A549 (cell line): ENCODE results near the gene SNX30. TPM values are rescaled to one million over a fixed set of nuclear protein-coding genes. Genes with fewer than 3 reads are reported as not detected.

ENCODE experiments used
- ATAC-seq, 2 experiments: fragments of 200-7000 bp in 1 of 2; fragments of >200 bp in 1 of 2; cut with Nextera tagmentation in 1 of 2; cut with Tn5 transposase in 1 of 2; 3 replicates each; pipeline versions ENCODE4 v1.8.0 to v1.9.1; 2018 to 2020; ENCODE audit warnings: mild to moderate bottlenecking in 1 of 2, moderate library complexity in 1 of 2
- CTCF ChIA-PET: fragments of 300-600 bp; sonication (Branson Sonifier 250); formaldehyde crosslinking; extraction: SDS; loops from one replicate; lab custom pipeline; 2021; ENCODE audit warnings: antibody characterized with exemption, inconsistent platforms; lab: Yijun Ruan, JAX
- POLR2A ChIA-PET: fragments of 350-600 bp; formaldehyde crosslinking; extraction: SDS; loops from one replicate; lab custom pipeline; 2021; ENCODE audit warnings: antibody characterized with exemption, inconsistent platforms; lab: Yijun Ruan, JAX
- DNase-seq, 2 experiments: peaks; one replicate each; pipeline versions ENCODE4 v3.0.0 to v3.0.0-alpha.2; 2011 to 2016; ENCODE audit warnings: low read depth in 1 of 2, low spot score in 1 of 2
- FAIRE-seq: peaks from 2 replicates; lab custom pipeline; 2011; peaks lifted over from hg19 to GRCh38; lab: Jason Lieb, UNC
- H3K27ac ChIP-seq, 2 experiments: fragments of >200 bp; sonication (Bioruptor Twin); formaldehyde crosslinking; 3 replicates each; pipeline ENCODE4 v1.5.1; 2016 to 2017
- H3K4me1 ChIP-seq: fragments of >200 bp; sonication (Bioruptor Twin); formaldehyde crosslinking; 3 replicates; pipeline ENCODE4 v1.6.1; 2016
- H3K4me2 ChIP-seq: fragments of >200 bp; sonication (Bioruptor Twin); formaldehyde crosslinking; 3 replicates; pipeline ENCODE4 v1.6.1; 2016
- H3K4me3 ChIP-seq: fragments of >200 bp; sonication (Bioruptor Twin); formaldehyde crosslinking; 3 replicates; pipeline ENCODE4 v1.5.1; 2016
- H3K9me3 ChIP-seq: fragments of >200 bp; sonication (Bioruptor Twin); formaldehyde crosslinking; 3 replicates; pipeline ENCODE4 v1.6.1; 2016
- CTCF ChIP-seq: fragments of >200 bp; sonication (Bioruptor Twin); formaldehyde crosslinking; IDR thresholded peaks from 3 replicates; pipeline ENCODE4 v1.5.1; 2016
- ELK1 ChIP-seq: fragments of 150-350 bp; IDR thresholded peaks from 2 replicates; pipeline ENCODE4 v1.6.1; 2014; ENCODE audit warnings: low read depth, mild to moderate bottlenecking, low read length
- ESRRA ChIP-seq: fragments of 150-350 bp; IDR thresholded peaks from 2 replicates; pipeline ENCODE4 v1.6.1; 2014; ENCODE audit warnings: mild to moderate bottlenecking, low read length, borderline replicate concordance
- GATA3 ChIP-seq: IDR thresholded peaks from 2 replicates; pipeline ENCODE4 v1.6.1; 2012; ENCODE audit warnings: borderline replicate concordance
- KDM5A ChIP-seq: fragments of 200-600 bp; sonication (generic); IDR thresholded peaks from 2 replicates; pipeline ENCODE4 v1.6.1; 2016; ENCODE audit warnings: antibody characterized with exemption, mild to moderate bottlenecking
- NFE2L2 ChIP-seq: fragments of 150-350 bp; conservative IDR thresholded peaks from 2 replicates; pipeline ENCODE4 v1.6.1; 2014; ENCODE audit warnings: low read length
- POLR2AphosphoS2 ChIP-seq: conservative IDR thresholded peaks from 2 replicates; pipeline ENCODE4 v1.6.1; 2012; ENCODE audit warnings: low read length, improper control_type of control experiment, inconsistent platforms
- RAD21 ChIP-seq, 2 experiments: fragments of >200 bp in 1 of 2; sonication (Bioruptor Twin) in 1 of 2; formaldehyde crosslinking in 1 of 2; IDR thresholded peaks in 1 of 2; conservative IDR thresholded peaks in 1 of 2; 2 replicates in 1 of 2; 3 replicates in 1 of 2; pipeline ENCODE4 v1.6.1; 2012 to 2018; ENCODE audit warnings: inconsistent platforms in 1 of 2
- RARB ChIP-seq: fragments of 250-450 bp; sonication (Bioruptor Pico); IDR thresholded peaks from 2 replicates; pipeline ENCODE4 v1.8.0; 2021; ENCODE audit warnings: mild to moderate bottlenecking, moderate library complexity
- RFX5 ChIP-seq: fragments of 450-650 bp; IDR thresholded peaks from 2 replicates; pipeline ENCODE4 v1.7.1; 2014; ENCODE audit warnings: antibody characterized with exemption, mild to moderate bottlenecking, moderate library complexity
- RNF2 ChIP-seq: fragments of 200-600 bp; sonication (generic); IDR thresholded peaks from 2 replicates; pipeline ENCODE4 v1.6.1; 2016; ENCODE audit warnings: low read depth, mild to moderate bottlenecking, antibody characterized with exemption, moderate library complexity, borderline replicate concordance
- SMC3 ChIP-seq: fragments of >200 bp; sonication (Bioruptor Twin); formaldehyde crosslinking; IDR thresholded peaks from 3 replicates; pipeline ENCODE4 v1.6.1; 2018; ENCODE audit warnings: inconsistent platforms
- ZC3H11A ChIP-seq: fragments of 450-650 bp; IDR thresholded peaks from 2 replicates; pipeline ENCODE4 v1.6.1; 2014; ENCODE audit warnings: antibody characterized with exemption, mild to moderate bottlenecking
- ZSCAN20 ChIP-seq: fragments of 250-450 bp; sonication (Bioruptor Pico); IDR thresholded peaks from 2 replicates; pipeline ENCODE4 v1.8.0; 2022; ENCODE audit warnings: mild to moderate bottlenecking, moderate library complexity
- whole genome bisulfite sequencing: methylation state at CpG from one replicate; pipeline ENCODE4 v1.1.6; 2017; ENCODE audit errors: missing lambda C conversion rate; 5-methylcytosine and 5-hydroxymethylcytosine counted together
- polyA plus RNA-seq, 4 experiments: library from polyadenylated mRNA; depleted of rRNA in 3 of 4; stranded (reverse); fragments of >200 nt; fragmentation: RNase III in 1 of 4; extraction: RNeasy Plus Mini Kit Qiagen cat#74134 plus additional on column Dnase treatment in 1 of 4; gene quantifications; 2 replicates in 3 of 4; 3 replicates in 1 of 4; pipeline ENCODE4 v1.2.3, GENCODE V29; 2011 to 2017
- TF ChIP-seq, protein P1 (sequence below): fragments of >200 bp; sonication (Bioruptor Twin); formaldehyde crosslinking; IDR thresholded peaks from 3 replicates; pipeline ENCODE4 v1.6.1; 2016
- TF ChIP-seq, protein P2 (sequence below): IDR thresholded peaks from 2 replicates; pipeline ENCODE4 v1.6.1; 2012; ENCODE audit warnings: low read depth, borderline replicate concordance

The SNX30 gene
- polyA plus RNA-seq, 2 of the 4 experiments (the other 2 are of a cell fraction) = 3.1 to 3.6 TPM

GRCh38 chr9:112703304-112703703, 47.3 kb upstream of the SNX30 start:
- ChIA-PET CTCF (no interaction called here), POLR2A (no interaction called here)
- no peak for DNase-seq
- no peak overlapping the region for H3K4me2 ChIP-seq
- no peak for TF ChIP-seq RNF2
- TF ChIP-seq KDM5A = no peak
- no peak for ATAC-seq
- no peak overlapping the region for H3K4me3 ChIP-seq
- H3K27ac ChIP-seq = no peak overlapping the region
- no peaks in the 10 kb centered on the region for H3K4me1 ChIP-seq
- no peak for FAIRE-seq
- WGBS = 69% methylated on average over 2 of the region's 2 CpGs
- no peaks in the 10 kb centered on the region for H3K9me3 ChIP-seq

GRCh38 chr9:112705768-112706427, 44.7 kb upstream of the SNX30 start:
- H3K9me3 ChIP-seq = no peaks in the 10 kb centered on the region
- ChIA-PET CTCF (interaction anchor here (1.0 to 2.3 kb wide), 7 partner anchors 8 to 608 kb away, joined by 3 to 9 read pairs (median 3); no protein-coding TSS in a partner anchor), POLR2A (no interaction called here)
- H3K4me3 ChIP-seq = no peak overlapping the region
- no peaks in the 10 kb centered on the region for H3K4me1 ChIP-seq
- no peak for TF ChIP-seq POLR2AphosphoS2
- TF ChIP-seq ZC3H11A = no peak
- peak; percentile 37; the same call in 1 of the 3 replicates for TF ChIP-seq SMC3
- peak; percentile 44 to 54; a peak in 4 of 5 replicates for TF ChIP-seq RAD21 (conservative IDR thresholded peaks at IDR 0.05 in 1 of 2, IDR thresholded peaks at IDR 0.05 in 1 of 2)
- peak; percentile 44 for TF ChIP-seq CTCF
- no peak overlapping the region for H3K27ac ChIP-seq
- peak; percentile 82 to 87 for ATAC-seq
- H3K4me2 ChIP-seq = no peak overlapping the region
- 60% methylated on average over 6 of the region's 6 CpGs for WGBS
- peak in 1 of 2 experiments; percentile 48 for DNase-seq
- peak; percentile 59 for FAIRE-seq

GRCh38 chr9:112711050-112711689, 39.4 kb upstream of the SNX30 start:
- H3K9me3 ChIP-seq = peaks cover 4% of the 10 kb centered on the region; the same call in 1 of the 3 replicates
- no peak overlapping the region for H3K27ac ChIP-seq
- WGBS = 75% methylated on average over 7 of the region's 7 CpGs
- H3K4me3 ChIP-seq = no peak overlapping the region
- TF ChIP-seq RFX5 = no peak
- peak; percentile 55 for TF ChIP-seq CTCF
- TF ChIP-seq SMC3 = peak; percentile 46; the same call in 2 of the 3 replicates
- TF ChIP-seq RAD21 (conservative IDR thresholded peaks at IDR 0.05 in 1 of 2, IDR thresholded peaks at IDR 0.05 in 1 of 2) = peak; percentile 55 to 58
- TF ChIP-seq, all 56 proteins: peak for 3
- POLR2A ChIA-PET = no interaction called here
- CTCF ChIA-PET = interaction anchor here (0.6 to 2.1 kb wide), 18 partner anchors 10 to 946 kb away, joined by 3 to 10 read pairs (median 4); no protein-coding TSS in a partner anchor
- DNase-seq (peak in 1 of 2 experiments; percentile 42), ATAC-seq (peak in 1 of 2 experiments; percentile 67; a peak in 3 of 6 replicates), FAIRE-seq (no peak)
- no peaks in the 10 kb centered on the region for H3K4me1 ChIP-seq
- H3K4me2 ChIP-seq = no peak overlapping the region

DNA sequence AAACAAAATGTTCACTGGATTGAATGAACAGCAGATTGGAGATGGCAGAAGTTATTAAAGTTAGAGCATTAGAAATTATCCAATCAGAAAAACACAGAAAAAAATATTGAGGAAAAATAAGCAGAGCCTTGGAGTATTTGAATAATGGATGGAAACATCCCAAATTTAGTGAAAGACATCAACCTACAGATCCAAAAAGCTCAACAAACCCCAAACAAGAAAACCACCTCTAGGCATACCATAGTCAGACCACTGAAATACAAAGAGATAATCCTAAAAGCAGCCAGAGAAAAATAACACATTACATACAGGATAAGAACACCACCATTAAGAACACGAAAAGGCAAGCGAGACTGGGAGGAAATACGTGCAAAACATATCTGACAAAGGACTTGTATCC, 37.9 kb upstream of the SNX30 start:
- Histone ChIP-seq H3K27ac (no peak overlapping the region), H3K4me3 (no peak overlapping the region), H3K4me1 (peaks cover 5% of the 10 kb centered on the region; the same call in 1 of the 3 replicates), H3K4me2 (no peak overlapping the region), H3K9me3 (peaks cover 4% of the 10 kb centered on the region; the same call in 1 of the 3 replicates)
- ATAC-seq (no peak), FAIRE-seq (no peak), DNase-seq (no peak)
- CTCF ChIA-PET = interaction anchor here (1.4 to 2.1 kb wide), 3 partner anchors 107 to 600 kb away, joined by 3 to 10 read pairs (median 5); no protein-coding TSS in a partner anchor
- POLR2A ChIA-PET = no interaction called here
- no peak for TF ChIP-seq RARB (CRISPR knock-in tag)
- TF ChIP-seq NFE2L2 = no peak
- TF ChIP-seq, protein P1, sequence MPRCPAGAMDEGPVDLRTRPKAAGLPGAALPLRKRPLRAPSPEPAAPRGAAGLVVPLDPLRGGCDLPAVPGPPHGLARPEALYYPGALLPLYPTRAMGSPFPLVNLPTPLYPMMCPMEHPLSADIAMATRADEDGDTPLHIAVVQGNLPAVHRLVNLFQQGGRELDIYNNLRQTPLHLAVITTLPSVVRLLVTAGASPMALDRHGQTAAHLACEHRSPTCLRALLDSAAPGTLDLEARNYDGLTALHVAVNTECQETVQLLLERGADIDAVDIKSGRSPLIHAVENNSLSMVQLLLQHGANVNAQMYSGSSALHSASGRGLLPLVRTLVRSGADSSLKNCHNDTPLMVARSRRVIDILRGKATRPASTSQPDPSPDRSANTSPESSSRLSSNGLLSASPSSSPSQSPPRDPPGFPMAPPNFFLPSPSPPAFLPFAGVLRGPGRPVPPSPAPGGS = no peak
- no peak for TF ChIP-seq GATA3
- TF ChIP-seq ESRRA = no peak
- no peak for TF ChIP-seq ZSCAN20 (CRISPR knock-in tag)
- TF ChIP-seq ELK1 = no peak
- TF ChIP-seq, protein P2, sequence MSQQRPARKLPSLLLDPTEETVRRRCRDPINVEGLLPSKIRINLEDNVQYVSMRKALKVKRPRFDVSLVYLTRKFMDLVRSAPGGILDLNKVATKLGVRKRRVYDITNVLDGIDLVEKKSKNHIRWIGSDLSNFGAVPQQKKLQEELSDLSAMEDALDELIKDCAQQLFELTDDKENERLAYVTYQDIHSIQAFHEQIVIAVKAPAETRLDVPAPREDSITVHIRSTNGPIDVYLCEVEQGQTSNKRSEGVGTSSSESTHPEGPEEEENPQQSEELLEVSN = no peak
- WGBS = 91% methylated on average over 3 of the region's 3 CpGs
